ENCODE measurements around the gene MAD1L1.
A peak's percentile ranks its signal among the peaks of the same experiment; 100 is the strongest.

DNA sequence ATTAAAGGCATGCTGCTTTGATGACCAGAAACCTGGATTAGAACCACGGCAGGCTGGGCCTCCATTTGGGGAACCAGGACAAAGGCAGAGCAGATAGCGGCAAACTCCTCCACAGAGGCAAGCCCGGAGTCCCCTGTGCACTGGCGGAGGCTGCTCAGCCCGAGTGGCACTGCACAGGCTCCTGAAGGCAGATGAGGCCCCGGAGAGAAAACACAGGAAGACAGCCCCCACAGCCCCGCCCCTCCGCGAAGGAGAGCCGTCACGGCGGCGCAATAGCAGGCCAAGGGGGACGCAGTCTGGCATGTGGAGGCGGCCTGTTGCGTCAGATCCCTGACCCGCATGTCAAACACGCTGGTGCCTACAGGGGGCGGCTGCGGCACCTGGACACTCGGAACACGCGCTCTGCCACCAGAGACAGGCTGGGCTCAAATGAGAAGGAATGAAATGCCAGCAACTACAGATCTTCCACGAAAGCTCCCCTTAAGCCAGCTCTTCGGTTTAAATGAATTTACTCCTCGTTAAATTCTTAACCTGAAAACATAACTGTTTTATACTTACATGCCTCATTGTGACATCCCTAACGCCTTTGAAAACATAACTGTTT is 128.5 kb downstream of the MAD1L1 start:
- TF ChIP-seq, protein P1, sequence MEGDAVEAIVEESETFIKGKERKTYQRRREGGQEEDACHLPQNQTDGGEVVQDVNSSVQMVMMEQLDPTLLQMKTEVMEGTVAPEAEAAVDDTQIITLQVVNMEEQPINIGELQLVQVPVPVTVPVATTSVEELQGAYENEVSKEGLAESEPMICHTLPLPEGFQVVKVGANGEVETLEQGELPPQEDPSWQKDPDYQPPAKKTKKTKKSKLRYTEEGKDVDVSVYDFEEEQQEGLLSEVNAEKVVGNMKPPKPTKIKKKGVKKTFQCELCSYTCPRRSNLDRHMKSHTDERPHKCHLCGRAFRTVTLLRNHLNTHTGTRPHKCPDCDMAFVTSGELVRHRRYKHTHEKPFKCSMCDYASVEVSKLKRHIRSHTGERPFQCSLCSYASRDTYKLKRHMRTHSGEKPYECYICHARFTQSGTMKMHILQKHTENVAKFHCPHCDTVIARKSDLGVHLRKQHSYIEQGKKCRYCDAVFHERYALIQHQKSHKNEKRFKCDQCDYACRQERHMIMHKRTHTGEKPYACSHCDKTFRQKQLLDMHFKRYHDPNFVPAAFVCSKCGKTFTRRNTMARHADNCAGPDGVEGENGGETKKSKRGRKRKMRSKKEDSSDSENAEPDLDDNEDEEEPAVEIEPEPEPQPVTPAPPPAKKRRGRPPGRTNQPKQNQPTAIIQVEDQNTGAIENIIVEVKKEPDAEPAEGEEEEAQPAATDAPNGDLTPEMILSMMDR (IDR thresholded peaks at IDR 0.05): peak; percentile 41 to 58 (median 45)
- TF ChIP-seq POLR2AphosphoS5 (IDR thresholded peaks at IDR 0.05): peak; percentile 10 to 46 (median 20)
- TF ChIP-seq POLR2A (IDR thresholded peaks at IDR 0.05): no peak
- no peak for TF ChIP-seq EP300 (IDR thresholded peaks at IDR 0.05; ENCODE audit: low read depth)
